GM18867 (cell line): ENCODE data around the gene ZNF705A.
"Not testable (repeated sequence)": the region's sequence is repeated elsewhere in the genome, so short reads cannot be mapped to it uniquely, and the experiment has no call there.

Experiments
- ATAC-seq: cut with Tn5 transposase; IDR thresholded peaks from one replicate; pipeline ENCODE4 v1.9.1; 2021; ENCODE audit warnings: mild to moderate bottlenecking, moderate library complexity; ENCODE audit not compliant: unreplicated experiment

Gene ZNF705A

GRCh38 chr12:8183346-8183745 lies 26.5 kb downstream of the ZNF705A start:
- not testable (repeated sequence) for ATAC-seq

DNA sequence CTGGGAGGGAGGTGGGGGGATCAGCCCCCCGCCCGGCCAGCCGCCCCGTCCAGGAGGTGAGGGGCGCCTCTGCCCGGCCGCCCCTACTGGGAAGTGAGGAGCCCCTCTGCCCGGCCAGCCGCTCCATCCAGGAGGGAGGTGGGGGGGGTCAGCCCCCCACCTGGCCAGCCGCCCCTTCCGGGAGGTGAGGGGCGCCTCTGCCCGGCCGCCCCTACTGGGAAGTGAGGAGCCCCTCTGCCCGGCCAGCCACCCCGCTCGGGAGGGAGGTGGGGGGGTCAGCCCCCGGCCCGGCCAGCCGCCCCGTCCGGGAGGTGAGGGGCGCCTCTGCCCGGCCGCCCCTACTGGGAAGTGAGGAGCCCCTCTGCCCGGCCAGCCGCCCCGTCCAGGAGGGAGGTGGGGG lies 27.4 kb downstream of the ZNF705A start:
- not testable (repeated sequence) for ATAC-seq

GRCh38 chr12:8188088-8188487 lies 31.3 kb downstream of the ZNF705A start:
- not testable (repeated sequence) for ATAC-seq

DNA sequence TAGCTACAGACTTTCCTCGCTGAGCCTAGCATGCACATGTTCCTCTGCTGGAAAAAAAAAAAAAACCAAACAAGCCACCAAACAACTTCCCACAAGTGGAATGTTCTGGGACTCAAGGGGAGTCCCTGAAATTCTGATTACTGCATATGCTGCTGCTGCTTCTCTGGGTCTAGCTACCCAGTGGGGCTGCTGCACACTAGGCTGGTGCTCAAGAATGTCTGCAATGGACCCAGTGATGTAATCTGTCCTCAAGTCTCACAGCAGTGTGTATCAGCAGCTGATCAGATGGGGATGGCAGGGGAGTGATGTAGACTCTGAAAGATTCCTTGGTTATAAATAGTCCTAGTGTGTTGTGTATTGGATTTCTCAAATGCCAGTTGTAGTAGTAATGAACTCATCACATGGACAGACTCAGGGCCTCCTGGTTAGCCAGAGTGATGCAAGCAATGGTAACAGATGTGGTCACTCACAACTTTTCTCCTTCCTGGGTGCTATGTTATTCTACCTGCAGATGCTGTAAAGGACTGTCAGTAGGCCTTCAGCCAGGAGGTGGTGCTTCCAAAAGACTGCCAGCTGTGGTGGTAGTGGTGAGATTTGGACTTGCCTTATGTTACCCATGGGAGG lies 41.0 kb downstream of the ZNF705A start:
- not testable (repeated sequence) for ATAC-seq

- not testable (repeated sequence) for ATAC-seq
These were observed 62.0 kb downstream of the ZNF705A start for GRCh38 chr12:8218711-8219382.

- not testable (repeated sequence) for ATAC-seq
These were observed 64.6 kb downstream of the ZNF705A start for GRCh38 chr12:8221375-8221774.

GRCh38 chr12:8221844-8222243 lies 65.0 kb downstream of the ZNF705A start:
- not testable (repeated sequence) for ATAC-seq

DNA sequence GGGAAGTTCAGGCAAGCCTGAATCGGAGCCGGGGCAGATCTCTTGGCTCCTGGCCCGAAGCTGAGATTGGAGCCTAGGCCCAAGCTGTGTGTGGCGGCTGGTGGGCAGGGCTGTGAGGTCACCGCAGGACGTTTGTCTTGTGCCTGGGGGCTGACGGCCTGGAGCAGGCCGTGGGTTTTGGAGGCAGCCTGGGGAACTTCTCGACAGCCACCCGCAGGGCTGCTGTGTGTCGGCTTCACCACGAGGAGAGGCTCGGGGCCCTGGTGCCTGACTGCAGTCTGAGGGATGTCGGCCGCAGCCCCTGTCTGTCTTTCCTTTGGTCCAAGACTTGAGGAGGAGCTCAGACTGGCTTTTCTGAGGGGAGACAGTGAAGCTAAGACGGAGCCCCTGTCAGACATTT lies 65.5 kb downstream of the ZNF705A start:
- ATAC-seq = not testable (repeated sequence)

DNA sequence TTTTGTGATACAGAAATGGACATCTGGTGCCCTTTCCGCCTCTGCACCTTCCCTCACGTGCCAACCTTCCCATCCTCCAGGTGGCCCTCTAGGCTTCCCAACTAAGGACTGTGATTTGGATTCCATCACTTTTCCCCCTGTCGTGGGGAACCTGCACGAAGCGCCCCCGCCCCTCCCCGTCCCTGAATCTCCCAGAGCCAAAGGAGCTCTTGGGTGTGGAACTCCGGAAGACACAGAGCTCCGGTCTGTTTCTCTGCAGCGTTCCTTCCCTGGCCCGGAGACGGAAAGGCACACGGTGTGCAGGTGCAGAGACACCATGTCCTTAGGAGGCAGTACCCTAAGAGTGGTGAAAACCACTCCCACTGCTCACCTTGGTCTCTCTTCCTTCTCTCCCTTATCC lies 66.8 kb downstream of the ZNF705A start:
- not testable (repeated sequence) for ATAC-seq

DNA sequence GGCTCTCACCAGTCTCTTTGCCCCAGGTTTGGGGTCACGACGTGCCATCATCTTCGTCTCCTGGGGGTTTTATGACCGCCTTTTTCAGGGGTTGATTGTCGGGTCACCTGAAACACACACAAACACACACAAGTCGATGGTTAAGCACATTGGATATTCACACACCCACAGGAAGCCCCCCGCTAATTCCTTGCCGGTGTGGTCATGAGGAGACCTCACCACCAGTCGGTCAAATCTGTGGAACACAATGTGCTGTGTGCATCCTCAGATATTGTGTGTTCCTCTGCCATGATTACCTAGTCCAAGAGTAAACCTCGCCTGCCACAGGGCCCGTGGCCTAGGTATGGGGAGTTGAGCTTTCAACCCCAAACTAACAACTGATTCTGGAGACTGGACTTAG lies 68.0 kb downstream of the ZNF705A start:
- not testable (repeated sequence) for ATAC-seq

GRCh38 chr12:8226355-8226754 lies 69.5 kb downstream of the ZNF705A start:
- ATAC-seq = no peak

- ATAC-seq = not testable (repeated sequence)
These were observed 70.3 kb downstream of the ZNF705A start, which contains the start of gene FAM90A1 for GRCh38 chr12:8226992-8227731. TSS of gene FAM90A1 (minus strand) at chr12:8227618. CDS start at chr12:8224832, 2,786 bp downstream.

GRCh38 chr12:8227732-8228077 lies 70.9 kb downstream of the ZNF705A start:
- ATAC-seq = not testable (repeated sequence)

- not testable (repeated sequence) for ATAC-seq
These were observed 71.8 kb downstream of the ZNF705A start for GRCh38 chr12:8228607-8229006.

GRCh38 chr12:8229486-8229885 lies 72.7 kb downstream of the ZNF705A start:
- not testable (repeated sequence) for ATAC-seq
